Measurements from ENCODE around the gene DKKL1.

DNA sequence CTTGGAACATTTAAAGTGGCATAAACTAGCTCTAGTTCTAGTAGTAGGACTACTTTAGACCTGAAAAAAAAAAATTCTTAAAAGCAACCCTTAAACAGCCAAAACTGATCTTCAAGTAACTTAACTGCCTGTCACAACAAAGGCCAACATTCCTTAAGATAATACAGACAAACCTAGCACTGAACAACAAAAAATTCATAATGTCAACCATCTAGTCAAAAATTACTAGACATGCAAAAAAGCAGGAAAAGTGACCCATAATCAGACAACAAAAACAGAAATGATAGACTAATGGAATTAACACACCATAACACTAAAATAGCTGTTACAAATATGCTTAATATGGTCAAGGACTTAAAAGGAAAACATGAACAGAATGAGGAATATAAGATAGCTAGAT, 45.4 kb upstream of the DKKL1 start:
- TF ChIP-seq, protein P1, sequence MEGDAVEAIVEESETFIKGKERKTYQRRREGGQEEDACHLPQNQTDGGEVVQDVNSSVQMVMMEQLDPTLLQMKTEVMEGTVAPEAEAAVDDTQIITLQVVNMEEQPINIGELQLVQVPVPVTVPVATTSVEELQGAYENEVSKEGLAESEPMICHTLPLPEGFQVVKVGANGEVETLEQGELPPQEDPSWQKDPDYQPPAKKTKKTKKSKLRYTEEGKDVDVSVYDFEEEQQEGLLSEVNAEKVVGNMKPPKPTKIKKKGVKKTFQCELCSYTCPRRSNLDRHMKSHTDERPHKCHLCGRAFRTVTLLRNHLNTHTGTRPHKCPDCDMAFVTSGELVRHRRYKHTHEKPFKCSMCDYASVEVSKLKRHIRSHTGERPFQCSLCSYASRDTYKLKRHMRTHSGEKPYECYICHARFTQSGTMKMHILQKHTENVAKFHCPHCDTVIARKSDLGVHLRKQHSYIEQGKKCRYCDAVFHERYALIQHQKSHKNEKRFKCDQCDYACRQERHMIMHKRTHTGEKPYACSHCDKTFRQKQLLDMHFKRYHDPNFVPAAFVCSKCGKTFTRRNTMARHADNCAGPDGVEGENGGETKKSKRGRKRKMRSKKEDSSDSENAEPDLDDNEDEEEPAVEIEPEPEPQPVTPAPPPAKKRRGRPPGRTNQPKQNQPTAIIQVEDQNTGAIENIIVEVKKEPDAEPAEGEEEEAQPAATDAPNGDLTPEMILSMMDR (IDR thresholded peaks at IDR 0.05; ENCODE audit: poor library complexity): no peak
- no peak for TF ChIP-seq EZH2phosphoT487 (IDR thresholded peaks at IDR 0.05; ENCODE audit: low read depth, severe bottlenecking, unreplicated experiment)
